ENCODE data around the gene CDC40. TPM values are rescaled to one million over a fixed set of nuclear protein-coding genes. Genes with fewer than 3 reads are reported as not detected.
A peak's percentile ranks its signal among the peaks of the same experiment; 100 is the strongest.
"Not testable (repeated sequence)": the region's sequence is repeated elsewhere in the genome, so short reads cannot be mapped to it uniquely, and the experiment has no call there.

CDC40 gene
- total and polyA plus RNA-seq, 10 of the 15 experiments (the other 5 are each of a cell fraction or from before 2014, with no cell fraction given): 20.1 to 35.5 (median 26.1) TPM

DNA sequence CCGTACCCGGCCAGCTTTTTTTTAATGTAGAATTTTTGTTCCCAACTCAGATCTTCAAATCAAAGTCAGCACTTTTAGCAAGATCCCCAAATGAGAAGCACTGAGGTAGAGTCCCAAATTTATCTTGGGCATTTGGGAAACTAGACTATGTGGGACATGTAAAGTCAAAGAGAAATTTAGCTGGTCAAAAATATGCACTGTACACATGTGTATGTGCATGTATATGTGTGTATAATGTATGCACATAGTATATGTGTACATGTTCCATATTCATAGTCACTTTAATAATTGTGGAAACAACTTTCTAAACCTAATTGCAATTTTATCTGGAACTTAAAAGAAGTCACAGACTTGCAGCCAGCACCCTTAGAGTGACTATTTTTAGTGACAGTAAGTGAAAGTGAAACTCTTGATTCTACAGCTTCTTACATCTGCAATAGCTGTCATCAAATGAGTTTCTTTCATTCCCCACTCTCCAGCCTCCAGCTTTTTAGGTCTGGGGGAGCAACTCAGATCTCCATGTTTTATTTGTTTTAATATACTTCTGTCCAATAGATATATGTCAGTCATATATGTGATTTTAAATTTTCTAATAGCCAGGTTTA, 53.6 kb downstream of the CDC40 start:
- FAIRE-seq (peak; percentile 84), ATAC-seq (peak; percentile 98), DNase-seq (ENCODE audit: low read depth, low spot score) (peak; percentile 15)
- H3K9ac ChIP-seq (ENCODE audit: control insufficient read depth, insufficient read depth, low read length): no peak overlapping the region
- ChIA-PET CTCF (interaction anchor here (1.1 to 1.4 kb wide), 3 partner anchors 10 to 27 kb away, joined by 3 read pairs; no protein-coding TSS in a partner anchor), SMC1A (ENCODE audit: uncharacterized antibody, unreplicated experiment) (interaction anchor here (0.6 to 1.4 kb wide), 4 partner anchors 23 to 62 kb away, joined by 3 to 7 read pairs (median 3); no protein-coding TSS in a partner anchor), POLR2A (interaction anchor here (0.5 to 1.2 kb wide), 2 partner anchors 53 to 156 kb away, joined by 3 to 4 read pairs; no protein-coding TSS in a partner anchor), RAD21 (ENCODE audit: unreplicated experiment) (interaction anchor here (0.9 to 1.0 kb wide), 2 partner anchors 53 to 156 kb away, joined by 3 read pairs; partner anchors contain the start of gene CDC40)
- H2AFZ ChIP-seq (ENCODE audit: control insufficient read depth, low read depth, low read length): no peak overlapping the region
- in situ Hi-C loops (cut with MboI) (no loop called here), intact Hi-C loops (cut with micrococcal nuclease; ENCODE audit: unreplicated experiment) (no loop called here)
- H3K27ac ChIP-seq (ENCODE audit: control insufficient read depth, insufficient read depth): peak overlapping the region; percentile 31; the same call in 1 of the 2 replicates
- no peaks in the 10 kb centered on the region for H3K9me3 ChIP-seq (replicated peaks; ENCODE audit: control insufficient read depth, insufficient read depth, low read length)
- H4K20me1 ChIP-seq (ENCODE audit: control insufficient read depth, insufficient read depth): no peaks in the 10 kb centered on the region
- no peaks in the 10 kb centered on the region for H3K27me3 ChIP-seq (replicated peaks in 1 of 2; ENCODE audit: control insufficient read depth in 2 of 2, insufficient read depth in 2 of 2, low read length in 1 of 2)
- no TSS peak for BruUV-seq (replicated peaks)
- peak overlapping the region; percentile 54; the same call in 1 of the 2 replicates for H3K4me2 ChIP-seq (ENCODE audit: control insufficient read depth, insufficient read depth)
- H3K36me3 ChIP-seq (ENCODE audit: control insufficient read depth in 2 of 2, insufficient read depth in 2 of 2, low read length in 1 of 2): no peaks in the 10 kb centered on the region
- no peaks in the 10 kb centered on the region for H3K79me2 ChIP-seq (ENCODE audit: control insufficient read depth, insufficient read depth, low read length)
- H3K4me1 ChIP-seq (ENCODE audit: control insufficient read depth, insufficient read depth, low read length): peaks cover 5% of the 10 kb centered on the region; the same call in 1 of the 2 replicates
- 100% methylated on average over 2 of the region's 2 CpGs for WGBS (ENCODE audit: insufficient coverage, insufficient replicate concordance, low lambda C conversion rate, missing lambda C conversion rate)
- H3K4me3 ChIP-seq: 0 out of 2 replicates have a peak overlapping the region, but pooled peaks have one; percentile 1
- TF ChIP-seq JUNB (IDR thresholded peaks at IDR 0.05) (peak; percentile 24; the same call in 1 of the 2 replicates), TCF12 (IDR thresholded peaks at IDR 0.05; ENCODE audit: low read depth, low read length) (no peak), CBX5 (IDR thresholded peaks at IDR 0.05; ENCODE audit: low read depth) (0 out of 2 replicates have a peak, but pooled peaks have one; percentile 32), NR2C2 (IDR thresholded peaks at IDR 0.05; ENCODE audit: borderline replicate concordance, control insufficient read depth, insufficient read length, low read depth) (no peak), STAT3 (IDR thresholded peaks at IDR 0.05; ENCODE audit: low read depth, low read length) (no peak), MEF2B (IDR thresholded peaks at IDR 0.05; ENCODE audit: partially characterized antibody, poor library complexity, severe bottlenecking) (peak; percentile 71), MEF2A (IDR thresholded peaks at IDR 0.05; ENCODE audit: insufficient read depth, low read depth, low read length) (peak; percentile 86)

DNA sequence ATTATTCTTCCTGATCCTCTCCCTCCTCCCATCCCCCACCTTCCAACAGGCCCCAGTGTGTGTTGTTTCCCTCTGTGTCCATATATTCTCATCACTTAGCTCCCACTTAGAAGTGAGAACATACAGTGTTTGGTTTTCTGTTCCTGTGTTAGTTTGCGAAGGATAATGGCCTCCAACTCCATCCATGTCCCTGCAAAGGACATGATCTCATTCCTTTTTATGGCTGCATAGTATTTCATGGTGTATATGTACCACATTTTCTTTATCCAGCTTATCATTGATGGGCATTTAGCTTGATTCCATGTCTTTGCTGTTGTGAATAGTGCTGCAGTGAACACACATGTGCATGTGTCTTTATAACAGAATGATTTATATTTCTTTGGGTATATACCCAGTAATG, 55.8 kb downstream of the CDC40 start:
- H3K79me2 ChIP-seq (ENCODE audit: control insufficient read depth, insufficient read depth, low read length); H4K20me1 ChIP-seq (ENCODE audit: control insufficient read depth, insufficient read depth); H3K4me3 ChIP-seq; H3K4me2 ChIP-seq (ENCODE audit: control insufficient read depth, insufficient read depth); H3K9me3 ChIP-seq (replicated peaks; ENCODE audit: control insufficient read depth, insufficient read depth, low read length); H3K4me1 ChIP-seq (ENCODE audit: control insufficient read depth, insufficient read depth, low read length); H3K27ac ChIP-seq (ENCODE audit: control insufficient read depth, insufficient read depth); H3K9ac ChIP-seq (ENCODE audit: control insufficient read depth, insufficient read depth, low read length); in situ Hi-C loops (cut with MboI); H2AFZ ChIP-seq (ENCODE audit: control insufficient read depth, low read depth, low read length); FAIRE-seq; intact Hi-C loops (cut with micrococcal nuclease; ENCODE audit: unreplicated experiment); ATAC-seq; CTCF ChIA-PET; RAD21 ChIA-PET (ENCODE audit: unreplicated experiment); H3K36me3 ChIP-seq (ENCODE audit: control insufficient read depth in 2 of 2, insufficient read depth in 2 of 2, low read length in 1 of 2); DNase-seq (ENCODE audit: low read depth, low spot score); BruUV-seq (replicated peaks); POLR2A ChIA-PET; H3K27me3 ChIP-seq (replicated peaks in 1 of 2; ENCODE audit: control insufficient read depth in 2 of 2, insufficient read depth in 2 of 2, low read length in 1 of 2): not testable (repeated sequence)
- SMC1A ChIA-PET (ENCODE audit: uncharacterized antibody, unreplicated experiment): interaction anchor here (0.9 to 1.4 kb wide), 2 partner anchors 55 to 155 kb away, joined by 3 to 5 read pairs; no protein-coding TSS in a partner anchor
- 100% methylated on average over 1 of the region's 1 CpG for WGBS (ENCODE audit: insufficient coverage, insufficient replicate concordance, low lambda C conversion rate, missing lambda C conversion rate)
